Neural cell (in vitro differentiated cells): ENCODE results near the gene PRKCZ. TPM values are rescaled to one million over a fixed set of nuclear protein-coding genes. Genes with fewer than 3 reads are reported as not detected.

Source experiments
- H2AFZ ChIP-seq: fragments of 200-600, 300-800 bp; sonication (generic), shearing (Covaris generic); 2 replicates; pipeline ENCODE4 v1.6.0; 2014; ENCODE audit warnings: low read depth, mild to moderate bottlenecking, antibody characterized with exemption, low read length, moderate library complexity
- H3F3A ChIP-seq: fragments of 200-600 bp; shearing (Covaris generic); 2 replicates; pipeline ENCODE4 v1.6.1; 2016; ENCODE audit warnings: mild to moderate bottlenecking, moderate library complexity, mixed read lengths, antibody characterized with exemption, low read length; ENCODE audit not compliant: insufficient read depth, poor library complexity, severe bottlenecking
- H3K27ac ChIP-seq: fragments of 200-600, 300-800 bp; sonication (generic), shearing (Covaris generic); 2 replicates; pipeline ENCODE4 v1.5.1; 2014; ENCODE audit warnings: mild to moderate bottlenecking, low read length, moderate library complexity
- H3K27me3 ChIP-seq: fragments of 300-800, 200-600 bp; sonication (generic), shearing (Covaris generic); 2 replicates; pipeline ENCODE4 v1.6.0; 2014; ENCODE audit warnings: mild to moderate bottlenecking, low read depth, low read length, moderate library complexity; ENCODE audit not compliant: insufficient read depth
- H3K36me3 ChIP-seq: fragments of 300-800, 200-600 bp; sonication (generic), shearing (Covaris generic); 2 replicates; pipeline ENCODE4 v1.5.1; 2014; ENCODE audit warnings: mild to moderate bottlenecking, antibody characterized with exemption, low read length, moderate library complexity; ENCODE audit not compliant: insufficient read depth
- H3K4me2 ChIP-seq: fragments of 300-800, 200-600 bp; sonication (generic), shearing (Covaris generic); 2 replicates; pipeline ENCODE4 v1.6.0; 2014; ENCODE audit warnings: mild to moderate bottlenecking, low read length
- H3K4me3 ChIP-seq: fragments of 300-800, 200-600 bp; sonication (generic), shearing (Covaris generic); 2 replicates; pipeline ENCODE4 v1.5.1; 2014; ENCODE audit warnings: mild to moderate bottlenecking, low read length, moderate library complexity
- H3K79me2 ChIP-seq: fragments of 200-600 bp; shearing (Covaris generic); replicated peaks from 2 replicates; pipeline ENCODE4 v1.6.0; 2014; ENCODE audit warnings: mild to moderate bottlenecking, low read length, moderate library complexity; ENCODE audit not compliant: insufficient read depth
- H3K9ac ChIP-seq: fragments of 300-800, 200-600 bp; sonication (generic), shearing (Covaris generic); 2 replicates; pipeline ENCODE4 v1.6.1; 2016; ENCODE audit warnings: mild to moderate bottlenecking, low read length, mixed read lengths
- H3K9me2 ChIP-seq: fragments of 200-600 bp; shearing (Covaris generic); 2 replicates; pipeline ENCODE4 v1.6.1; 2016; ENCODE audit warnings: mild to moderate bottlenecking, low read length, mixed read lengths; ENCODE audit not compliant: insufficient read depth
- H3K9me3 ChIP-seq: fragments of 200-600, 300-800 bp; sonication (generic), shearing (Covaris generic); 2 replicates; pipeline ENCODE4 v1.6.1; 2016; ENCODE audit warnings: mild to moderate bottlenecking, mixed run types, low read length, moderate library complexity, mixed read lengths
- H4K20me1 ChIP-seq: fragments of 200-600 bp; shearing (Covaris generic); 2 replicates; pipeline ENCODE4 v1.6.1; 2016; ENCODE audit warnings: mild to moderate bottlenecking, mixed run types; ENCODE audit not compliant: insufficient read depth
- CTCF ChIP-seq: fragments of 450-650 bp; IDR thresholded peaks from 2 replicates; pipeline ENCODE4 v1.5.1; 2014; ENCODE audit warnings: antibody characterized with exemption, mild to moderate bottlenecking, moderate library complexity; ENCODE audit not compliant: poor library complexity, severe bottlenecking
- EP300 ChIP-seq: fragments of 450-650 bp; conservative IDR thresholded peaks from 2 replicates; pipeline ENCODE4 v1.6.1; 2014; ENCODE audit warnings: antibody characterized with exemption, mild to moderate bottlenecking, moderate library complexity; ENCODE audit not compliant: poor library complexity, severe bottlenecking
- EZH2 ChIP-seq: fragments of 200-600, 300-800 bp; shearing (Covaris generic), sonication (generic); IDR thresholded peaks from 2 replicates; pipeline ENCODE4 v1.6.1; 2014; ENCODE audit warnings: antibody characterized with exemption, low read length, borderline replicate concordance, mild to moderate bottlenecking; ENCODE audit not compliant: insufficient read depth, poor library complexity, severe bottlenecking
- MXI1 ChIP-seq: fragments of 450-650 bp; conservative IDR thresholded peaks from 2 replicates; pipeline ENCODE4 v1.6.1; 2014; ENCODE audit warnings: antibody characterized with exemption, mild to moderate bottlenecking; ENCODE audit not compliant: poor library complexity, severe bottlenecking
- POLR2AphosphoS5 ChIP-seq: IDR thresholded peaks from 2 replicates; pipeline ENCODE4 v1.6.1; 2012
- RAD21 ChIP-seq: fragments of 450-650 bp; conservative IDR thresholded peaks from 2 replicates; pipeline ENCODE4 v1.6.1; 2014; ENCODE audit warnings: antibody characterized with exemption, mild to moderate bottlenecking, moderate library complexity
- REST ChIP-seq: IDR thresholded peaks from 2 replicates; pipeline ENCODE4 v1.6.1; 2012; ENCODE audit warnings: borderline replicate concordance
- SMC3 ChIP-seq: fragments of 450-650 bp; conservative IDR thresholded peaks from 2 replicates; pipeline ENCODE4 v1.6.1; 2014; ENCODE audit warnings: antibody characterized with exemption, mild to moderate bottlenecking, moderate library complexity; ENCODE audit not compliant: poor library complexity
- TAF1 ChIP-seq: IDR thresholded peaks from 2 replicates; pipeline ENCODE4 v1.6.1; 2012; ENCODE audit warnings: low read depth
- polyA plus RNA-seq: library from polyadenylated mRNA; depleted of rRNA; stranded (reverse); fragments of >200 nt; gene quantifications from 2 replicates; pipeline ENCODE4 v1.2.3, GENCODE V29; 2014

The PRKCZ gene
- polyA plus RNA-seq, 1 donor from 2014 or later: 54.9 TPM

GRCh38 chr1:2226525-2227345 lies 176.5 kb downstream of the PRKCZ start:
- peaks cover 25% of the 10 kb centered on the region for H3K79me2 ChIP-seq
- H4K20me1 ChIP-seq: peaks cover 29% of the 10 kb centered on the region
- no peak overlapping the region for H3K4me2 ChIP-seq
- no peaks in the 10 kb centered on the region for H3K9me3 ChIP-seq
- no peaks in the 10 kb centered on the region for H3K9me2 ChIP-seq
- H3K36me3 ChIP-seq: no peaks in the 10 kb centered on the region
- no peak overlapping the region for H2AFZ ChIP-seq
- H3F3A ChIP-seq: no peaks in the 10 kb centered on the region
- H3K9ac ChIP-seq: peak overlapping the region; percentile 86
- TF ChIP-seq SMC3 (no peak), MXI1 (no peak), RAD21 (no peak), POLR2AphosphoS5 (no peak), REST (no peak), EZH2 (no peak), EP300 (no peak), CTCF (no peak), TAF1 (no peak)
- H3K4me3 ChIP-seq: peak overlapping the region; percentile 67
- no peak overlapping the region for H3K27ac ChIP-seq
- H3K27me3 ChIP-seq: no peaks in the 10 kb centered on the region

- Histone ChIP-seq H3K27me3 (no peaks in the 10 kb centered on the region), H3K9me2 (no peaks in the 10 kb centered on the region), H3K9ac (peak overlapping the region; percentile 86), H3K36me3 (no peaks in the 10 kb centered on the region), H3F3A (no peaks in the 10 kb centered on the region), H3K79me2 (peaks cover 33% of the 10 kb centered on the region), H4K20me1 (peaks cover 38% of the 10 kb centered on the region), H3K4me2 (no peak overlapping the region), H3K27ac (peak overlapping the region; percentile 73), H2AFZ (no peak overlapping the region), H3K4me3 (peak overlapping the region; percentile 67), H3K9me3 (no peaks in the 10 kb centered on the region)
- TF ChIP-seq EP300: peak; percentile 62
- TF ChIP-seq MXI1: peak; percentile 43
- TF ChIP-seq CTCF: peak; percentile 45
- peak; percentile 46 for TF ChIP-seq REST
- no peak for TF ChIP-seq EZH2
- peak; percentile 46 for TF ChIP-seq RAD21
- peak; percentile 66 for TF ChIP-seq POLR2AphosphoS5
- peak; percentile 57 for TF ChIP-seq TAF1
- TF ChIP-seq SMC3: peak; percentile 37
Observed at GRCh38 chr1:2227346-2228156, 177.3 kb downstream of the PRKCZ start.
